Measurements from ENCODE around the gene DCDC2C. TPM values are rescaled to one million over a fixed set of nuclear protein-coding genes. Genes with fewer than 3 reads are reported as not detected.

DCDC2C gene
- total RNA-seq, 4 donors from 2014 or later: 0.19 to 4.0 TPM; not detected in 2

- no peaks in the 10 kb centered on the region for H3K36me3 ChIP-seq
- H3K9me3 ChIP-seq: no peaks in the 10 kb centered on the region
- no peak for ATAC-seq
- no peak overlapping the region for H3K4me3 ChIP-seq
- H3K4me1 ChIP-seq: no peaks in the 10 kb centered on the region
- H3K27ac ChIP-seq: no peak overlapping the region
- WGBS, 2 donors (ENCODE audit: low coverage in 1 of 2): 82 to 84% methylated on average over 4 of the region's 5 CpGs
- H3K27me3 ChIP-seq: peaks cover 15% of the 10 kb centered on the region
- TF ChIP-seq POLR2AphosphoS5 (IDR thresholded peaks at IDR 0.05) (no peak), POLR2A (IDR thresholded peaks at IDR 0.05) (no peak), EP300 (IDR thresholded peaks at IDR 0.05) (no peak)
- TF ChIP-seq, protein P1, sequence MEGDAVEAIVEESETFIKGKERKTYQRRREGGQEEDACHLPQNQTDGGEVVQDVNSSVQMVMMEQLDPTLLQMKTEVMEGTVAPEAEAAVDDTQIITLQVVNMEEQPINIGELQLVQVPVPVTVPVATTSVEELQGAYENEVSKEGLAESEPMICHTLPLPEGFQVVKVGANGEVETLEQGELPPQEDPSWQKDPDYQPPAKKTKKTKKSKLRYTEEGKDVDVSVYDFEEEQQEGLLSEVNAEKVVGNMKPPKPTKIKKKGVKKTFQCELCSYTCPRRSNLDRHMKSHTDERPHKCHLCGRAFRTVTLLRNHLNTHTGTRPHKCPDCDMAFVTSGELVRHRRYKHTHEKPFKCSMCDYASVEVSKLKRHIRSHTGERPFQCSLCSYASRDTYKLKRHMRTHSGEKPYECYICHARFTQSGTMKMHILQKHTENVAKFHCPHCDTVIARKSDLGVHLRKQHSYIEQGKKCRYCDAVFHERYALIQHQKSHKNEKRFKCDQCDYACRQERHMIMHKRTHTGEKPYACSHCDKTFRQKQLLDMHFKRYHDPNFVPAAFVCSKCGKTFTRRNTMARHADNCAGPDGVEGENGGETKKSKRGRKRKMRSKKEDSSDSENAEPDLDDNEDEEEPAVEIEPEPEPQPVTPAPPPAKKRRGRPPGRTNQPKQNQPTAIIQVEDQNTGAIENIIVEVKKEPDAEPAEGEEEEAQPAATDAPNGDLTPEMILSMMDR (IDR thresholded peaks at IDR 0.05): no peak
Measured at GRCh38 chr2:3742743-3743508, 39.6 kb downstream of the DCDC2C start.

GRCh38 chr2:3743951-3744555, 40.7 kb downstream of the DCDC2C start:
- Histone ChIP-seq H3K36me3 (no peaks in the 10 kb centered on the region), H3K27me3 (peaks cover 18% of the 10 kb centered on the region), H3K4me1 (no peaks in the 10 kb centered on the region), H3K4me3 (no peak overlapping the region), H3K27ac (no peak overlapping the region), H3K9me3 (no peaks in the 10 kb centered on the region)
- WGBS, 2 donors (ENCODE audit: low coverage in 1 of 2): 85 to 89% methylated on average over 3 to 12 of the region's 12 CpGs
- TF ChIP-seq POLR2A (IDR thresholded peaks at IDR 0.05) (no peak), EP300 (IDR thresholded peaks at IDR 0.05) (no peak), POLR2AphosphoS5 (IDR thresholded peaks at IDR 0.05) (no peak)
- TF ChIP-seq, protein P1 (IDR thresholded peaks at IDR 0.05): no peak
- no peak for ATAC-seq

- Histone ChIP-seq H3K36me3 (no peaks in the 10 kb centered on the region), H3K27ac (no peak overlapping the region), H3K27me3 (peaks cover 18% of the 10 kb centered on the region), H3K9me3 (no peaks in the 10 kb centered on the region), H3K4me1 (no peaks in the 10 kb centered on the region), H3K4me3 (no peak overlapping the region)
- no peak for TF ChIP-seq POLR2A (IDR thresholded peaks at IDR 0.05)
- TF ChIP-seq EP300 (IDR thresholded peaks at IDR 0.05): no peak
- TF ChIP-seq POLR2AphosphoS5 (IDR thresholded peaks at IDR 0.05): no peak
- TF ChIP-seq, protein P1 (IDR thresholded peaks at IDR 0.05): no peak
- WGBS, 2 donors (ENCODE audit: low coverage in 1 of 2): 32 to 47% methylated on average over 6 to 9 of the region's 12 CpGs
- ATAC-seq: no peak
Measured at GRCh38 chr2:3745920-3746319, 42.5 kb downstream of the DCDC2C start.

DNA sequence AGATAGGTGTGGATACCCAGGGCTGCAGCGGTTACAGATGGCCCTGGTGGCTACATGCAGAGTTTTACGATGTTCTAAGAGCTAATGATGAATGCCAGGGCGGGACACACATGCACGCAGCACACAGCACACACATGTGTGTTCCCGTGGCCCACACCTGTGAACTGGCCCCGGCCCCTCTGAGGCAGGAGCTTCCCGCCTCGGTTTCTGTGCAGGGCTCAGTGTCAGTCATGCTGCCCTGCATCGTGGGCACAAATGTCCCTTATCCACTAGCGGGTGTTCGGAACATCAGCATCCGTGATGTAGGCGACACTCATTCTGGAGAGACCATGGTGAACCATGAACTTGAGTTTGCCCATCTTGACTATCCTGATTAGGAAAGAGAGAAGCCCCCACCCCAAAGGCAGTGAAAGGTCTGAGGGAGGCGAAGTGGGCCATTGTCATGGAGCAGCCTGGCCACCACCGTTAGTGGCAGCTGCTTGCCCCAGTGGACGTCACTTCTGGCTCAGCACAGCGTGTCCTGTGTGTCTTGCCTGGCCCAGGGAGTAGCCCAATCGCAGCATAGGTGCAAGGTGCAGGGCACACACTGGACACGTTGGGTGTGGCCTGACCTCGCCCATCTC, 43.8 kb downstream of the DCDC2C start:
- no peaks in the 10 kb centered on the region for H3K9me3 ChIP-seq
- peaks cover 18% of the 10 kb centered on the region for H3K27me3 ChIP-seq
- 80 to 93% methylated on average over 5 to 7 of the region's 20 CpGs for WGBS, 2 donors (ENCODE audit: low coverage in 1 of 2)
- no peaks in the 10 kb centered on the region for H3K36me3 ChIP-seq
- no peak overlapping the region for H3K27ac ChIP-seq
- no peak for ATAC-seq
- H3K4me3 ChIP-seq: no peak overlapping the region
- TF ChIP-seq, protein P1 (IDR thresholded peaks at IDR 0.05): no peak
- no peak for TF ChIP-seq POLR2A (IDR thresholded peaks at IDR 0.05)
- no peak for TF ChIP-seq POLR2AphosphoS5 (IDR thresholded peaks at IDR 0.05)
- no peak for TF ChIP-seq EP300 (IDR thresholded peaks at IDR 0.05)
- H3K4me1 ChIP-seq: no peaks in the 10 kb centered on the region
